Esophagus muscularis mucosa (tissue), 4 donors: ENCODE data around the gene GCLC.
A peak's percentile ranks its signal among the peaks of the same experiment; 100 is the strongest.

Experiments used
- CTCF ChIP-seq, 3 experiments: fragments of 200-600 bp in 2 of 3; fragments of 450-650 bp in 1 of 3; sonication (generic) in 2 of 3; IDR thresholded peaks; one replicate each; pipeline ENCODE4 v1.5.1; 2017 to 2019; ENCODE audit warnings: antibody characterized with exemption in 3 of 3, mild to moderate bottlenecking in 2 of 3, moderate library complexity in 1 of 3
- EP300 ChIP-seq: sonication (generic); formaldehyde crosslinking; IDR thresholded peaks from one replicate; pipeline ENCODE4 v1.6.1; 2017; ENCODE audit warnings: antibody characterized with exemption
- POLR2A ChIP-seq: fragments of 450-650 bp; IDR thresholded peaks from one replicate; pipeline ENCODE4 v1.6.1; 2017; ENCODE audit warnings: antibody characterized with exemption, moderate library complexity, mild to moderate bottlenecking, low read depth
- POLR2AphosphoS5 ChIP-seq, 2 donors: sonication (generic); formaldehyde crosslinking; IDR thresholded peaks; one replicate each; pipeline ENCODE4 v1.6.1; 2017; ENCODE audit warnings: antibody characterized with exemption in 2 of 2

- TF ChIP-seq CTCF (IDR thresholded peaks at IDR 0.05) (peak; percentile 67 to 78 (median 71)), POLR2A (no peak), POLR2AphosphoS5 (IDR thresholded peaks at IDR 0.05) (no peak), EP300 (no peak)
Observed at GRCh38 chr6:53492860-53493634, 51.9 kb downstream of the GCLC start.
